Measurements from ENCODE around the gene GLOD5.

Gene GLOD5

GRCh38 chrX:48753708-48754228, 7.8 kb upstream of the GLOD5 start:
- DNase-seq (ENCODE audit: low read depth in 3 of 3, low spot score in 1 of 3): no peak

GRCh38 chrX:48754238-48754637, 7.3 kb upstream of the GLOD5 start:
- DNase-seq (ENCODE audit: low read depth in 3 of 3, low spot score in 1 of 3): no peak

- no peak for DNase-seq (ENCODE audit: low read depth in 3 of 3, low spot score in 1 of 3)
These were observed 7.7 kb downstream of the GLOD5 start for GRCh38 chrX:48769230-48769629.

DNA sequence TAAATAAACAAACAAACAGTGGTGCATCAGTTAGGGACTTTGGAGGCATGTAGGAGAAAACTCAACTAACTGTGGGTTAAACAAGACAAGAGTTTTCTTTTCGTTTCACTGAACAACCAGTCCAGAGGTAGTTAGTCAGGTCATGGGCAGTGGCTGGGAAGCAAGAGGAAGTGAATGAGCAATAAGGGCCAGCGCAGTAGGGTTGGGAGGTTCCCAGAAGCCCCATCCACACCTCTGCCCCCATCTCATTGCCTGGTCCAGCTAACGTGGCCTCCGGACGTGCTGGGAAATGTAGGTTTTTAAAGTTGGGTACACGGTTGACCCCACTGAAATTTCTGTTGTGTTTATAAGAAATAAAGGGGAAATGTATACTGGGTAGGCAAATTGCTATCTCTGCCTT, 8.7 kb downstream of the GLOD5 start:
- DNase-seq (ENCODE audit: low read depth in 3 of 3, low spot score in 1 of 3): no peak

DNA sequence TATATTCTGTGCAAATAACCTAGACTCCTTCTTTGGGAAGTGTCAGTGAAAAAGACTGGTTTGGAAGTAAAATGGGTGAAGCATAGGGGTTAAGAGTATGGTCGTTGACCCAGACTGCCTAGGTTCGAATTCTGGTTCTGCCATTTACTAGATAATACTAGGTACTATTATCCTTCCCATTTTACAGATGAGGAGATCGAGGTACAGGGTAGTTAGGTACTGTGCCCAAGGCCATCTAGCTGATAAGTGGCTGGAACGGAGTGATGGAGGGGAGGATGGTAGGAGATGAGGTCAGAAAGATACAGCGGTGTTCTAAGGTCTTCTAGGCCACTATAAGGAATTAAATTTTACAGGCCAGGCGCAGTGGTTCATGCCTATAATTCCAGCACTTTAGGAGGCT, 11.1 kb downstream of the GLOD5 start:
- no peak for DNase-seq (ENCODE audit: low read depth in 3 of 3, low spot score in 1 of 3)

GRCh38 chrX:48776818-48777439, 15.4 kb downstream of the GLOD5 start:
- DNase-seq (ENCODE audit: low read depth in 3 of 3, low spot score in 1 of 3): no peak

DNA sequence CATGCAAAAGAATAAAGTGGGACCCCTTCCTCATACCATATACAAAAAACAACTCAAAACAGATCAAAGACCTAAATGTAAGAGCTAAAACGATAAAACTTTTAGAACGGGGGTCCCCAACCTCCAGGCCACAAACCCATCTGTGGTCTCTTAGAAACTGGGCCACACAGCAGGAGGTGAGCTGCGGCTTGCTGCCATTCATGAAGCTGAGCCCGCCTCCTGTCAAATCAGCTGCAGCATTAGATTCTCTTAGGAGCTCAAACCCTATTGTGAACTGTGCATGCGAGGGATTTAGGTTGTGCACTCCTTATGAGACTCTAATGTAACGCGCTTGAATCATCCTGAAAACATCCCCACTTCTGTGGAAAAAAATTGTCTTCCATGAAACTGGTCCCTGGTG, 17.9 kb downstream of the GLOD5 start:
- DNase-seq (ENCODE audit: low read depth in 3 of 3, low spot score in 1 of 3): no peak

- DNase-seq (ENCODE audit: low read depth in 3 of 3, low spot score in 1 of 3): no peak
These were observed 20.2 kb downstream of the GLOD5 start for GRCh38 chrX:48781705-48782104.

GRCh38 chrX:48782216-48782615, 20.7 kb downstream of the GLOD5 start:
- DNase-seq (ENCODE audit: low read depth in 3 of 3, low spot score in 1 of 3): no peak

GRCh38 chrX:48782795-48783194, 21.2 kb downstream of the GLOD5 start:
- DNase-seq (ENCODE audit: low read depth in 3 of 3, low spot score in 1 of 3): no peak

DNA sequence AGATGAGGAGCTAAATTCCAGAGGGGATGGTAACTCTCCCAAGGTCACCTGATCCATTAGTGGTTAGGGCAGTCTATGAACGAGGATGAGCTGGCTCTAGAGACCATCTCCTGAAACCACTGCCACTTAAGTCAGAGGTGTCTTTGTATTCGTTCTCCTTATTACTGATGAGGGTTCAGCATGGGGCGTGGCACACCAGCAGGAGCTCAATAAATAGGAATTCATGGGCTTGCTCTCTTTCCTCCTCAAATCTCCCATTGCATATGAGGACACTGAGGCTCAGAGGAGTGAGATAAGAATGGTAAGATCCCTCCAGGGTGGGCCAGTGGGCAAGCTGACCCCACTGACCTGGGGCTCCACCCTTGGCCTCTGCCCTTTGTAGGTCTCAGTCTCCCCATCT, 23.2 kb downstream of the GLOD5 start:
- no peak for DNase-seq (ENCODE audit: low read depth in 3 of 3, low spot score in 1 of 3)

DNA sequence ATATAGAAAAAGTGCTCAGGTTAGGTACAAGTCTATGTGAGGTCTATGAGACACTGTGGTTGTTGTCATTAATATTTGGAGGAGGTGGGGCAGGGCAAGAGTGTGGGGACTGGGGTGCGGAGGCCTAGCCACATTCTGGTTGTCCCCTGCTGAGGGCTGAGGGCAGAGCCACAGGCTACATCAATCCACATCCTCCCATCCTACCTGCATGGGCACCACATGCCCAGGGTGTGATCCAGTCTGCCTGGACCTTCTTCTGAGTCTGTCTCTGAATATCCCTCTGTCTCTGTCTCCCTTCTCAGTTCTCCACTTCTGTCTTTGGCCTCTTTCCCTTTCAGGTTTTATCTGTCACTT, 23.6 kb downstream of the GLOD5 start:
- DNase-seq (ENCODE audit: low read depth in 3 of 3, low spot score in 1 of 3): no peak

DNA sequence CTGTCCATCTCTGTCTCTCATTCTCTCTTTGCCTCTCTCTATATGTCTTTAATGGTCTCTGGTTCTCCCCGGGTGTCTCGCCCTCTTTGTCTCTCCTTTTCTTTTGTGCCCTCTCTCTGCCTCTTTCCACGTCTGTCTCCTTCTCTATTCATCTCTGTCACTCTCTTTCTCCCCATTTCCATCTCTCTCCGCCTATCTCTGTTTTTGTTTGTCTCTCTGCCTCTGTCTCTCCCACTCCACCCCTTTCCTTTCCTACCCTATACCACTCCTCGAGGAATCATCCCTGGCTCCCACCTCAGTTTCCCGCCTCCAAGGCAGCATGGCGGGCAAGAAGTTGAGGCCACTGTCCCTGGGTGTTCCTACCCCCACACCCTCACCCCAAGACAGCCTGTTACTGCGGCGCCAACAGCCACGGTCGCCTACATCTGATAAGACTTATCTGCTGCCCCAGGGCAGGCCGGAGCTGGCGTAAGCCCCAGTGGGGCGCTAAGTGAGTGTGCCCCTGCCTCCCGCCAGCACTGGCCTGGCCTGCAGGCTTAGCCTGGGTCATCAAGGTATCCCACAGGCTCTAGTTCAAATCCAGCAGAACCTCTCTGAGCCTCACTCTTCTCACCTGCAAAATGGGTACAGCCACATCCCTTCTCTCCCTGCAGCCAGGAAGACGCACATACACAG, 24.1 kb downstream of the GLOD5 start:
- no peak for DNase-seq (ENCODE audit: low read depth in 3 of 3, low spot score in 1 of 3)

DNA sequence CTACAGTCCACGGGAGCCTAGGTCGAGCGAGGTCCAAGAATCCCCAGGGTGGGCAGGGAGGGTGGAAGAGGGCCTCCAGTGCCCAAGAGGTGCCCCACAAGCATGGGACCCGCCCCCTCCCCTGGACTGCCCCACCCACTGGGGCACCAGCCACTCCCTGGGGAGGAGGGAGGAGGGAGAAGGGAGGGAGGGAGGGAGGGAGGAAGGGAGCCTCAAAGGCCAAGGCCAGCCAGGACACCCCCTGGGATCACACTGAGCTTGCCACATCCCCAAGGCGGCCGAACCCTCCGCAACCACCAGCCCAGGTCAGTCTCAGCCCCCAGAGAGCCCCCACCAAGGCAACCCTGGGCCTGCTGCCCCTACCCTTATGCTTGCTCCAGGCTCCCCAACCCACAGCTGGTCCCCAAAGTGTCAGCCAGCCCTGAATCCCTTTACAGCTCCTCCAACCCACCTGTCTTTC, 24.8 kb downstream of the GLOD5 start, which contains the start of gene GATA1:
GATA1 (plus strand) TSS at position 250 of the 460 bp plus-strand sequence. CDS start 4,520 bp downstream, outside the sequence.
- DNase-seq (ENCODE audit: low read depth in 3 of 3, low spot score in 1 of 3): no peak

DNA sequence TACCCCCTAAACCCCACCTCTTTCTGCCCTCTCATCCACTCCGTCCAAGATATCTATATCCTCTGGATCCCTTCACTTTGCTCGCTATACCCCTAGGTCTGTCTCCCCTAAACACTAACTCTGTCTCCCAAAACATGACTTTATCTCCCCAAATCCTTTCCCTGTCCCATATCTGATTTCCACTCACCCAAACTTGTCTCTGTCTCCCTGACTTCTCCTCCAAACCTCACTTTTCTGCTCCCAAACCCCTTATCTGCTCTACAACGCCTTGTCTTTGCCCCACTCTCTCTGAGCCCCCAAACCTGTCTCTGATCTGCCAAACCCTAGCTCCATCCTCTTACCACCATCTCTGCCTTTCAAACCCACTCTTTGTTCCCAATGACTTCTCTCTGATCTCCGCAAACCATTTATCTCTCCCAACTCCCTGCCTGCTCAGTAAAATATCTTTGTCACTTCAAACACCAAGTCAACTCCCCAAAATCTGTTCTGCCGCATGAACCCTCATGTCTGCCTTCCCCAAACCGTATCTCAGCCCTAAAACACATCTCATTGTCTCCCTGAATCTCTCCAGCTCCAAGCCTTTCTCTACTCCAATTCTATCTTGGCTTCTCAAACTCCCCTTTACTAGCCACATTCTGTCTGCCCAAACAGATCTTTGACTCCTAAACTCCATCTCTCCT, 25.4 kb downstream of the GLOD5 start:
- no peak for DNase-seq (ENCODE audit: low read depth in 3 of 3, low spot score in 1 of 3)

DNA sequence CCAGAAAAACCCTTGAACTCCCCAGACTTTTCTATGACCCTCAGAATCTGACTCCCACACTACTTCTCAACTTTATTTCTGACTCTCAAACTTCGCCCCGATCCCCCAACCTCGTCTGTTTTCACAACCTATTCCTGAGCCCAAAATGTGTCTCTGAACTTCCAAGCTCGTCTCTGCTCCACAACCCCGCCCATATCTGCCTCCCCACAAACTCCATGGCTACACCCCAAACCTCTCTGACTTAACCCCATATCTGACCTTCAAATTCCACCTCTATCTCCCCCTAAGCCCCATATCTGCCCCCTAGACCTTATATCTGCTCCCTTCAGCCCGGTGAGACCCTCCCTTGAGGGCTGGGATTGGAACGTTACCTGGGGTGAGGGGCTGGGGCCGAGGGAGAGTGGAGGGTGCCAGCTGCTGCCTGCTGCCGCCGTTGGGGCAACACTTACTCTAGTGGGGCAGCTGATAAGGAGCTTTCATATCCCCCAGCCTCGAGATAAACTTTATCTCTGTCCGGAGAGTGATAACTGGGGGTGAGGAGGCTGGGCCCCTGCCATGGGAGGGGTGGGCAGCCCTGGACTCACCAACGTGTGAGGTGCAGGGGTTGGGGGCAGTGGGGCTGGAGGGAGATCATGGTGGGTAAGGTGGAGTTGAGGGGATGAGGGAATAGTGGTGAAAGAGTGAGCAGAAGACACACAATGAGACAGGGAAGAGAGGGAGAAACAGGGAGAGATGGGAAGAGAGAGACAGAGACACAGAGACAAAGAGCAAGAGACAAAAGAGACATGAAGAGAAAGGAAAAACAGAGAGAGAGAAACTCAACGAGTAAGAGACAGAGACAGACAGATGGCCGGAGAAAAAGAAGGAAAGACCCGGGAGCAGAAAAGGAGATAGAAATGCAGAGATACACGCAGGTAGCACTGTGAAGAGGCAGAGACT, 26.2 kb downstream of the GLOD5 start:
- DNase-seq (ENCODE audit: low read depth in 3 of 3, low spot score in 1 of 3): no peak

GRCh38 chrX:48789366-48790220, 28.0 kb downstream of the GLOD5 start:
- no peak for DNase-seq (ENCODE audit: low read depth in 3 of 3, low spot score in 1 of 3)

DNA sequence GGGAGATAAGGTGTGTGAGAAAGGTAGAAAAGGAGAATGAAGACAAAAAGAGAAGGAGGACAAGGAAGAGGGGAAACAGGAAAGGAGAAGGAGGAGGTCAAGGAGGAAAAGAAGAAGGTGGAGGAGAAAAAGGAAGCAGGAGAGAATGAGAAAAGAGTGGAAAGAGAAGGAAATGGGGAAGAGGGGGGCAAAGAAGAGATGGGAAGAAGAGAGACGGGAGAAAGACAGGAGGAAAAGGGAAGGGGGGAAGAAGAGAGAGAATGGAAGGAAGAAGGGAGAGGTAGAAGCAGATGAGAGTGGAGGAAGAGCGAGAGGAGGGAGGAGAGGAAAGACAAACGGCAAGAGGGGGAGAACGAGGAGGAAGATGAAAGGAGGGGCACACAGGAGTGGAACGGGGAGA, 28.9 kb downstream of the GLOD5 start:
- DNase-seq (ENCODE audit: low read depth in 3 of 3, low spot score in 1 of 3): no peak

DNA sequence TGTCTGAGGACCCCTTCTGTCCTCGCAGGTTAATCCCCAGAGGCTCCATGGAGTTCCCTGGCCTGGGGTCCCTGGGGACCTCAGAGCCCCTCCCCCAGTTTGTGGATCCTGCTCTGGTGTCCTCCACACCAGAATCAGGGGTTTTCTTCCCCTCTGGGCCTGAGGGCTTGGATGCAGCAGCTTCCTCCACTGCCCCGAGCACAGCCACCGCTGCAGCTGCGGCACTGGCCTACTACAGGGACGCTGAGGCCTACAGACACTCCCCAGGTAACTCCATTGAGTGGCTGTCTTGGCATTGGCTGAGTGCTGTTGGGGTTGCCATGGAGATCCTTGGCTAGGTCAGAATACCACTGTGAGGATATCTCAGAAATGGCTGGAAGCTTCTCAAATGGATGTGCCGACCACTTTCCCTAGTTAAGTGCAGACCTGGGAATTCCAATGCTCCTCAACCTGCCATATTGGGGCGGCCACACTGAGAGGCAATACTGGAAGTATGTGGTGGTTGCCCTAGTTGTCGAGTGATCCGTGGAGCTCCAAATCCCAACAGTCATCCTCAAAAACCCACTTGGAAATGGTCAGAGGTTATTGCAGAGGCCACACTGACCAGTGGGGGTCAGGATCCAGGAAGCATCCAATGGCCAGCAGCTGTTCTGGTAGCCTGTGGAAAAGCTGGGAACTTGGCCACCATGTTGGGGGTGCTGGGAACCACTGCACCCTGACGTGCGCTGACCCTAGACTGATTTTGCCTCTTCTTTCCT, 29.7 kb downstream of the GLOD5 start:
- DNase-seq (ENCODE audit: low read depth in 3 of 3, low spot score in 1 of 3): no peak
